ENCODE measurements around the gene GPR84.

The GPR84 gene

DNA sequence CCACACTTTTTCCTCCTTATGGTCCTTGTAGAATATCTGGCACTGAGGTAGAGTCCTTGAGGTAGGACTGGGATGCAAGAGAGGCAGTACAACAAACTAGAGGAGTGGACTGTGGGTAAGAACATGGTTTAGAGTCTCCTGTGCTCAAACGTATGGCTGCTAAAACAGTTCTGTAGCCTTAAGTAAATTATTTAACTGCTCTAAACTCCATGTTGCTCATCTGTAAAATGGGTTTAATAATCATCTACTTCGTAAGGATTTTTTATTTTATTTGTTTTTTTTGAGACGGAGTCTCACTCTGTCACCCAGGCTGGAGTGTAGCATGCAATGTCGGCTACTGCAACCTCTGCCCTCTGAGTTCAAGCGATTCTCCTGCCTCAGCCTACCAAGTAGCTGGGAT lies 42.9 kb downstream of the GPR84 start:
- DNase-seq = no peak
